Epidermal melanocyte (primary cell): ENCODE data around the gene AP3S2.
"Not testable (repeated sequence)": the region's sequence is repeated elsewhere in the genome, so short reads cannot be mapped to it uniquely, and the experiment has no call there.

Experiments
- DNase-seq: peaks from one replicate; pipeline ENCODE4 v3.0.0; 2011; ENCODE audit warnings: low spot score; ENCODE audit not compliant: insufficient read length

Gene AP3S2

DNA sequence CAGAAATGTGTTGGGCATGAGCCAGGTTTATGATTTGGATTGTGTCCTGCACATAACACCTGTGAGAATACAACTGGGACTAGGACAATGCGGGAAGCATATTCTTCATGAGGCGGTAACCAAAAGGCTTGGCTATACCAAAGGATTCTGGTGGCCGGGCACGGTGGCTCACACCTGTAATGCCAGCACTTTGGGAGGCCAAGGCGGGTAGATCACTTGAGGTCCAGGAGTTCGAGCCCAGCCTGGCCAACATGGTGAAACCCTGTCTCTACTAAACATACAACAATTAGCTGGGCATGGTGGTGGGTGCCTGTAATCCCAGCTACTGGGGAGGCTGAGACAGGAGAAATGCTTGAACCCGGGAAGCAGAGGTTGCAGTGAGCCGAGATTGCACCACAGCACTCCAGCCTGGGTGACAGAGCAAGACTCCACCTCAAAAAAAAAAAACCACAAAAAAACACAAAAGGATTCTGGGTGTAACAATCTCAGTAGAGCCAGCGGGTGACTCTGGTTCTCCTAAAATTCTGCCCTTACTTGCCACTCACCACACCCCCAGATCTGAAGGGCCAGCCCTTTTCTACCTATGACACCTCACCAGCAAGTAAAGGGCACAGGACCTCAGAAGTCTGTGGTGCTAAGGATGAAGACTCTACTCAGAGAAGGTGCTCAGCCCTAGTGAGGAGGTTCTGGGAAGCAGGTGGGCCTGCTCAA lies 59.2 kb downstream of the AP3S2 start:
- not testable (repeated sequence) for DNase-seq

DNA sequence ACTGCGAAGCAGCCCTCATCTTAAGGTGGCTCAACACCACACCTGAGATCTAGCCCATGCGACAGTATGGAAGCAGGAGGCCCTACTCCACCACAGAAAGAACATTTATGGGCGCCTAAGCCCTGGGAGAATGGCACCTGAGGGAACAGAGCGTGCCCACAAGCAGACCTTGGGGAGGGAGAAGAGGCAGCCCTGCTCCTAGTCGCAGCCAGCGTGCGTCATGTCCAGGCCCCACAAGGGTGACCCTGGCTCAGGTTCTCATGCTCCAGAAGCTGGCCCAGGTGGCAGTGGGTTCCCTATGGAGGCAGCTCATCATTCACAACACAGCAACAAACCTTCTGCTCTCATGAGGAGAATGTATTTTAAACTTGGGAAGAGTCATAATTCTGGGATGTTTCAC lies 59.8 kb downstream of the AP3S2 start:
- no peak for DNase-seq

DNA sequence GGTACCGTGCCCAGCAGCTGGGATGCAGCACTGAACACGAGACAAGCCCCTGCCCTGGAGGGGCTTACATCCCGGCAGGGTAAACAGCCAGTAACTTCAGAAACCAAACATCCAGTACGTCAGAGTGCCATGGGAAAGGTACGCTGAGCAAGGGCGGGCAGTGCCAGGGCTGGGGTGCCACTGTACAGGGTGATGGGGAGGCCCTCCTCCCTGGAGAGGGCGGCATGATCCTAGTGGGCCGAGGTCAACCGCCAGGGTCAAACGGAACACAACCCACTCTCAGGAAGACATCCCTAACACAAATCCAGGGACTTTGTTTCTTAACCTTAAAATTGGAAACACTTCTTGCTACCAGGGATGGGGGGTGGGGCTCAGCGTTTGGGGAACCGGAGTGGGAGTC lies 63.2 kb downstream of the AP3S2 start:
- no peak for DNase-seq

DNA sequence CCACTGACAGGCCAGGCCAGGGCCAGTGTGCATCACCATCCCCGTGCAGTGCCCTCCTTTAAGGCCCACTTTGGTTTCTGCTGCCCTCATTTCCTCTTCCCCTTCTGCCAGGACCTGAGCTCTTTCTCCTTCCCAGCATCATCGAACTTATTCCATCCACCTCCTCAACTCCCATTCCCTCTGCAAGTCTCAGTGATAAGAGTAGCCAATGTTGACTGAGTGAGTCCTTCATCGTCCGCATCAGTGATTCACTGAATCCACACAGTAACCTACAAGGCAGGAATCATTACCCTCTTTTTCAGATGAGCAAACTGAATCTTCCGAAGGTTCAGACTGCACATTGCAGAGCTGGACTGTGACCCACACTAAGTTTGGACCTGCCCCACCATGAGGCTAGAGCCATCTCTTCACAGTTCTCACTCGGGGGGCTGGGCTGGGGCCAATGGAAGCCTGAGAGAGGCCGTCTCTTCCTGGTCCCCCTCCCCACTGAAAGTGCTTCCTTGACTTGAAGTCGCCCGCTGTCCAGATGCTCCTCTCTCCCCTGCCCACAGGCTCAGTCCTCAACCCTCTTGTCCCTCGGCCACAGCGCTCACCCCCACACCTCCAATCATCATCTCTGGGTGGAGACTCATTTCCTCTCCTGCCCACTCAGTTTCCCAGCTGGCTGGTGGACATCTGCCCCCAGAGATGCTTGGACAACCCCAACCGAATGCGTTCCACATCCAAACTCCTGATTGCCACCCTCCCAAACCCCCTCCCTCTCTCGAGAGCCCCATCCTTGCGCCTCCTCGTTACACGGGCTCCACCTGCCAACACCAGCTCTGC lies 64.0 kb downstream of the AP3S2 start:
- DNase-seq: peak; percentile 3

DNA sequence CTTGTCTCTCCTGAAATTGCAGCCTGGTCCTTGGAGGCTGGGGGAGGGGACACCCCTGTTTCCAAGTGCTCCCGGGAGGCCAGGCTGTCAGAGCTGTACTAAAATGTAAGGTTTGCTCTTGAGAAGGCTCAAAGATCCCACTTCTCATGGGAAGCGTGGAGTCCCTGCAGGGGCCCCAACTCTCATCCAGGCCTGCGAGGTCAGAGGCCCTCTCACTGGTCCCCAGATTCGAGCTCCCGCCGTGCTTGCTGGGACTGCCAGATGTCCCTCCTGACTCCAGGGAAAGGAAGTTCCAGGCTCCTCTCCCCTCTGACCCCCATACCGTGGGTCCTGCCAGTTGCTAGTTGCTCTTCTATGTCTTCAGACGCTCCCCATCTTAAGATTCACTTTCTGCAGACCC lies 64.6 kb downstream of the AP3S2 start:
- DNase-seq: peak; percentile 13

DNA sequence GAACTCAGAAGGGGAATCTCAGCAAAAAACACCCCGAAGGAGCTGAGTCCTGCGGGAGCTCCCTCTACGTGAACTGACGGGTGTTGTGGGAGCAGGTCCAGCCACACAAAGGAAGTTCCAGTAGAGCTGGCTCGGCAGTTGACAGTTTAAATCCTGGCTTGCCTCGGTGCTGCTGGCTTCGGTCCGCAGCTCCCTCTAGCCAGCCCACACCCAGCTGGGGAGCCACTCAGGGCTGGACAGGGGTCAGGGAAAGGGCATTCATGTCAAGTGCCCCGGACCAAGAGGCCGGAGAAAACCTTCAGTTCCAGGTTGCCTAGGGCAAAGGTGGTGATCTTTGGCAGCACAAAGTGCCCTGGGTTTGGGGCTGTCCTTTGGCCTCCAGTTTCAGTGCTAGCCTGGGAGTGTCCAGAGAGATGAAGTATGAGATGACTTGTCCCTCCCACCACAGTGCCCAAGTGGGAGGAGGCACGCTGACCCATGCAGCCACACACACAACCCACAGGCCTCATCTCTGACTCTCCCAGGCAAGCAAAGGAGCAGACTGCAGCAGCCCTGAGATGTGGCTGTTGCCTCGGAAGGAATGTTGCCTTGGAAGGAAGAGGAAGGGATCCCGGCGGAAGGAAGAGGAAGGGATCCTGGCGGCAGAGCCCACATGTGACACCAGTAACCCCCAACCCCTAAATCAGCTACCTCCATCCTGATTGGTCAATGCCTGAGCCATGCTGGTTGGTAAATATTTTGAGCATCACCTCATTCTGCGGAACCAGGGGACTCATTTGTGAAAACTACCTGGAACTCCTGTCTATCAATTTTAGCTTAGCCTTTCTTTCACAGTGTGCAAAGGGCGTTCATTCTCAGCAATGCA lies 65.3 kb downstream of the AP3S2 start:
- peak; percentile 49 for DNase-seq

DNA sequence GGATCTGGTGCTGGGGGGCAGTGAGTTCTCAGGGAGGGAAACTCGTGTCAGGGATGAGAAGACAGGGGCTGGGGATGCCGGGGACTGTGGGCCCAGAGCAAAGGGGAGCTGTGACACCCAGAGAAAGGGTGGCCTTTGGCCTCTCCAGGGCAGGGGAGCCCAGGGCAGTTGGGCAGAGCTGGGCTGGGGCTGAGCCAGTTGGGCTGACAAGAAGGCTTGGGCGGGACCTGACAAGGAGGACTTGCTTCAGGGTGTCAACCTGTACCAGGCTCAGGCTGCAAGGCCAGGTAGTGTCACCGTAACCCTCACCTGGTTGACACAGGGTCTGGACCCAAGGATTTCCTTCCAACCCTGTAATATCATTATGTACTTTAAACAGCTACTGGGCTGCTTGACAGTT lies 66.0 kb downstream of the AP3S2 start:
- peak; percentile 1 for DNase-seq

DNA sequence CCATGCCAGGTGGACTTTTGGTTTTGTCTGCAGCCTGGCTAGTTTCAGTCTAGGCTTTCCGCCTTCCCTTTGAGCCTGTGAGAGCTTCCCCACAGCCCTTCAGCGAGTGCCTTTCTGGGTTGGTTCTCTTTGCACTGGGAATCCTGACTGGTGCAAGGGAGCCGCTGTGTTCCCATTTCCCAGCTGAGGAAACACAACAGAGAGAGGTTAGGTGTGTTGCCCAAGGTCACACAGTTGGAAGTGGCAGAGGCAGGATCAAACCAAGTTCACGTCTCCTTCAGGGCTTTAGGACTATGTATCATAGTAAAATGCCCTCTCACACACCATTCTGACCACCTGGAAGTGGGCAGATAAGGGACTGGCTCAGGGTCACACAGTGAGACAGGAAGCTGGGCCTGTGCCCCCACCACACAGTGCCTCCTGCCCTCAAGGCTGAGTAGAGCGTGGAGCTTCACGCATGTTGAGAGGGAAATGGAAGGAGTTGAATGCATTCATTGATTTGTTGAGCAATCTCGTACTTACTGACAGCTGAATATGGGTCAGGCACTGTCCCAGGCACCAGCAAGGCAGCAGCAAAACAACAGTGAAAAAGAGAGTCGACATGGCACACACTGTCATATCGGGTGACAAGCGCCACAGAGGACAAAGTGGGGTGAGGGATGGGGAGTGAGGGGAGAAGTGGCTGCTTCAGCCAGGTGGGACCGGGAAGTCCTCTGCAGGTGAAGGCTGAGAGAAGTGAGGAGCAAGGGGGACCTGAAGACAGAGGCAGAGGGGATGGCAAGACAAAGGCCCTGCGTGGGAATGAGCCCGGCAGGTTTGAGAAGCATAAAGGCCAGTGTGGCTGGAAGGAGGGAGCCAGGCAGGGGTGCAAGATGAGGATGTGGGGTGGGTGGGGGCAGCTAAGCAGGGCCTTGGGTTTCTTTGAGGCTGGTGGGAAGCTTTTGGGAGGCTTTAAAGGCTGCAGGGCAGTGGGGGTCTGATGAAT lies 66.8 kb downstream of the AP3S2 start:
- peak; percentile 15 for DNase-seq

DNA sequence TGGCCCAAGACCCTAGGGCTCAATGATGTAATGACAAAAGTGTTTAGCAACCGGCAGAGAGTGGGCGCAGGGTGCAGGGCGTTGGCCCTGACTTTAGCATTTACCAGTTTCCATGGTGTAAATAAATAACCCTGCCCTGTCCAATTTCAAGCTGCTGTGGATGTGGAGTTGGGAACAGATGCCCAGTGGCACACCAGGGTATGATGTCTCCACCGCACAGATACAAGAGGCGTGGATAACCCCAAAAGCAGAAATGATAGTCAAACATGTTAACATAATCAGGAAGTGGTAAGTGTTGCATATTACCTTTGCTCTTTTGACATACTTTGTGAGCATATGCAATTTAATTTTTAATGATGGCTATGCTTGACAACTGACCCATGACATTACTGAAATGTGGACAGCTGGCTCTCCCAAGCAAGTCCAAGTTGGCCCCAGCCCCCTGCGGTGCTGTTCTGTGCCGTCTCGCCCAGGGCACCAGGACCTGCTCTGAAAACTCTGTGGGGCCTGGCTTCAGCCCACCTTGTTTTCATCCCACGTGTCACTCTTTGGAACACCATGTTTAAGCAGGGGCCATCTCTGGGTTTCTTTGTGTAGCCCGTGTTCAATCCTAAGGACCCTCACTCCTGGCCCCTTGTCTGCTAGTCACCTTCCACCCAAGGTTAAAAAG lies 68.4 kb downstream of the AP3S2 start:
- DNase-seq: no peak

DNA sequence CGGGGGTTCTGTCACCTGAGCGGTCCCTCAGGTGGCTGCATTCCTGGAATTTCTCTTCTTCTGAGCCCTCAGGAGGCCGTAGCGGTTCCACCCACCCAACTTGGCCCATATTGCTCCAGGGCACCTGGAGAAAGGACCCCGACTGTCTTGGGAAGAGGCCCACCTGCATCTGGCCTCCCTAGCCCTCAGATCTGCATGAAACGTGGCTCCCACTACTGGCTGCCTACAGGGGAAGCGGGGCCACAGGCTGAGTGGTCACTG lies 69.3 kb downstream of the AP3S2 start:
- DNase-seq: no peak

DNA sequence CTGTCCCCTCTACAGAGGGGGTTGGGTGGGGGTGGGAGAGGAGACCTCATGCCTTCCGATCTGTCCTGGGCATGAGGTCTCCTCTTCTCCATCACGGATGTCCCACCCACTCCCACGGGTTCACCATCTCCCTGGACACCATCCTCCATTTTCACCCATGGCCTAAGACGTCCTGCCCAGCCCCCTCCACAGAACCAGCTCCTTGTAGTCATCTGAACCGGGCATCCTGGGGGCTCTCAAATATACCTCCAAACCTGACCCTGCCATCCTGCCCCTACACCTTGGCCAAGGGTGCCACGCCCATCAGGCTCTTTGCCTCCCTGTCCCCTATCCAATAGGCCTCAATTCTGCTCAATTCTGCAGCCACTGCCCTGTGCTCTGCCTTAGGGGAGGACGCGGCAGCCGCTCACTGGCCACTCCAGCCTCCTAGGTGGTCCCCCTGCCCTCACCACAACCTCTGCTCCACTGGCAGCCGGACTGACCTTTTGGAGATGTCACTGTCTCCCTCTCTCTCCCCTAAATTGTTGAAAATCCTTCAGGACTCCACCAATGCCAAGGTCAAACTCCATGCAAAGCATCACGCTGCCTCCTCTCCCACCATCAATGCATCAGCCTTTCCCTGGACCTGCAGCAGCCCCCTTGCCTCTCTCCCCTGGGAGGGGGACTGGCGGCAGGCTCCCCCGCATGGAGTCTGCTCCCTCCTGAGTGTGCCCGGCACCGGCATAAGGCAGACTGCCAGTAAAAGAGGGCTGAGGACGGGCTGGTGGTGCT lies 69.8 kb downstream of the AP3S2 start:
- DNase-seq: no peak

DNA sequence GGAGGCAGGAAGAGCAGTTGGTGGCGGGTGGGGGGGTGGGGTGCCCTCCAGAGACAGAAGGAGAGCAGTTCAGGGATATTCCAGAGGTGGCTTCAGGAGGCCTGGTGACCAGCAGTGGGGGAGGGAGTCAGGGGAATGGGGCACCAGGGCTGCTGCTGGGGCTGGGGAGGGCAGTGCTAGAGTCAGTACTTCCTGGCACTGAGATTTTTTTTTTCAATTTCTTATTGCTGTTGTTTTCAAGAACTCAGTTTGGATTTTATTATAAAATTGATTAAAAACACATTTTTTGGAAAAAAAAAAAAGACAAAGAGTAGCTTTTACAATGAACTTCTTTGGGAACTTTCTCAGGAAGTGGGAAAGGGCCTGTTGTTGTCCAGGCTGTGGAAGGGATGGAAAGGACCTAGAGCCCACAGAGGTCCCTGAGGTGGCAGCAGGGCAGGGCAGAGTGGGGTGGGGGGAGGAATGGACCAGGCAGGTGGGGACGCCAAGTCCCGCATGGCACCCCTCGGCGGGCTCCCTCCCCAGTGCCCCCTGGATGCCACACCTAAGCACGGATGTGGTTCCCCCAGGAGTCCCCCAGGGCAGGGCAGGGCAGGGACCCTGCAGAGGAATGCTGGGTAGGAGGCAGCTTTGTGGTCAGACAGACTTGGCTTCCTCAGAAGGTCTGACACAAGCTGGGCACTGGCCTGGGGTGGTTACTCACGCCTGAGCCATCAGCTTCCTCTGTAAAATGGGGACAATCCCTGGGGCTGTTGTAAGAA lies 70.7 kb downstream of the AP3S2 start:
- no peak for DNase-seq

DNA sequence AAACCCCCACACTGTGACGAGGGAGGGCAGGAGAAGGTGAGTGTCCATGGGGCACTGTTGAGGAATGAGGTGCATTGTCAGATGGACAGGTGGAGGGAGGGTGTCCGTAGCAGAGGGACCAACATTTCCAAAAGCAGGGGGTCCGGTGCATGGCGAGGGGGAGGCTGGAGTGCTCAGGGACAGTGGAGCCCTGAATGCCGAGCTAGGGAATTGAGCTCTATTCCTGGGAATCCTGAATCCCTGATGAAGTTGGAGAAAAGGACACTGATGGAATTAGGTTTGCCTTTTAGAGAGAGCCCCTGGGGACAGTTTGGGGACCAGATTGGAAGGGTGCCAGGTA lies 71.2 kb downstream of the AP3S2 start:
- DNase-seq: no peak

DNA sequence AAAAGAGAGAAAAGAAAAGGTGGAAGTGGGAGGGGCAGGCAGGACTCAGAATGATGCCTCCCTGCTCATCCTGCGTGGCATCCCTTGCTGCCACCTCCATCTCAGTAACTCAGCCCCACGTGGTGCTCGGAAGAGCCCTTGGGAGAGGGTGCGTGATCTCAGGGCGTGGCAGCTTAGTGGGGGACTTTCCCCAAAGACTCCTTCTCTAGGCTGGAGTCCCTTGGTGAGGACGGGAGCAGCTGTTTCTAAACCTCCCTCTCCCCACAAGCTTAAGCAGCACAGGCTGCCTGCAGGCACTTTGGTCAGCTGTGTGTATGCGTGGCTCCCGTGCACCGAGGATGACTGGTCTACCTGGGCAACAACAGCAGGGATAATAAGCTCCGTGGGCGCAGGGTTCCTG lies 71.8 kb downstream of the AP3S2 start:
- DNase-seq: no peak

DNA sequence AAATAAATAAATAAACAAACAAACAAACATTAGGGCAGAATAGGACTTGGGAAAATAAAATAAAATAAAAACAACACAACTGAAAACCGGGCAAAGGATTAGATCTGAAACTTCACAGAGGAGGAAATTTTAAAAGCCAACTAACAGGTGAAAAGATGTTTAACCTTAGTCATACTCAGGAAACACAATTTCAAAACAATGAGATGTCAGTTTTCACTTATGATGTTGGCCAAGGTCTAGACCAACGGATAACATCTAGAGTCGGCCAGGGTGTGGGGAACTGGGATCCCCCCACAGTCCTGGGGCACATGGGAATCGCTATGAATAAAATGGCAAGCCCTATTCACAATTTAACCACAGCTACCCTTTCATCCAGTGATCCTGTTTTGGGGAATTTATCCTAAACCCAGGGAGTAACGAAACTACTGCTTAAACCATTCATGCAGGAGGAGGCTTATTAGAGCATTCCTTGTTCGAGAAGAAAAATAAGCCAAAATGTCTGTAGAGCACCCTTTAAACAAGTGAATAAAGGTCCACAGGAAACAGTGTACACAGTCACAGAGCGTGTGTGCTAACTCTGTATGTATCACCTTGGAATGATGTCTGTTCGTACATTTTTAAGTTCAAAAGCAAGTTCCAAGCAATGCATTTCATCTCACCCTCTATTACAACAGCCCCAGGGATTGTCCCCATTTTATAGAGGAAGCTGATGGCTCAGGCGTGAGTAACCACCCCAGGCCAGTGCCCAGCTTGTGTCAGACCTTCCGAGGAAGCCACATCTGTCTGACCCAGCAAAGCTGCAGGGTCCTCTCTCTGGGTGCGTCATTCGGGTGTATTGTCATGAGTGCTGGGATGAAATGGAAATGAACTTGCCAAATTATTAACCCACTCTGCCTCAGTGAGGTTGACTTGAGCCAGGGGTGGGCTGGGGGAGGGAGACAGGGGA lies 72.9 kb downstream of the AP3S2 start:
- no peak for DNase-seq

DNA sequence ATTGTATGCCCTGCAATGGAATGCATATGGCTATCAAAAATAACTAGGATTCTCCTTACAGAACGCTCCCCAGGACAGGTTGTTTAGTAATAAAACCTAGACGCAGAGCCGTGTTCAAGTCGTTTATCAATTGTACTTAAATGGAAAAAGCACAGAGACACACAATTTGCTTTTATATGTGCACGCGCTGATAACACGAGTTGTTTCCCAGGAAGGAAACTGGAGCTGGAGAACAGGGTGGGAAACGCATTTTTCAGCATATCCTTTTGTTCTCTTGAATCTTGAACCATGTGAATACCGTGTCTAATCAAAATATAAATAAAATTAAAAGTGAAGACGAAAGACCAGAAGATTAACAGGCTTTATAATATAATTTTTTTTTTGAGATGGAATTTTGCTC lies 75.5 kb downstream of the AP3S2 start:
- DNase-seq: no peak

DNA sequence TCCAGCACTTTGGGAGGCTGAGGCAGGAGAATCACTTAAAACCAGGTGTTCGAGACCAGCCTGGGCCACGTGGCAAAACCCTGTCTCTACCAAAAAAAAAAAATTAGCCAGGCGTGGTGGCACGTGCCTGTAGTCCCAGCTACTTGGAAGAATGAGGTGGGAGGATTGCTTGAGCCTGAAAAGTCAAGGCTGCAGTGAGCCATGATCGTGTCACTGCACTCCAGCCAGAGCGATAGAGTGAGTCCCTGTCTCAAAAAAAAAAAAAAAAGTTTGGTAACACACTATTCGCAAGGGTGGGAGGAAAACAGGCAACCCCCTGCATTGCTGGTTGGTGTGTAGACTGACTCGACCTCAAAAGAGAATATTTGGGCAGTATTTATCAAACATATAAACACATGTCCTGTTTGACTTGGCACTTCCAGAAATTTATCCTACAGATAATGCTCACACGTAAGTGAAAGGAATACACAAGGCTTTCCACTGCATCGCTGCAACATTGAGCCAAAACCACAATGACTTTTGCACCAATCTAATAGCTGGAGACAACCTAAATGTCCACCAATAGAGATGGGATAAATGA lies 76.0 kb downstream of the AP3S2 start:
- no peak for DNase-seq

DNA sequence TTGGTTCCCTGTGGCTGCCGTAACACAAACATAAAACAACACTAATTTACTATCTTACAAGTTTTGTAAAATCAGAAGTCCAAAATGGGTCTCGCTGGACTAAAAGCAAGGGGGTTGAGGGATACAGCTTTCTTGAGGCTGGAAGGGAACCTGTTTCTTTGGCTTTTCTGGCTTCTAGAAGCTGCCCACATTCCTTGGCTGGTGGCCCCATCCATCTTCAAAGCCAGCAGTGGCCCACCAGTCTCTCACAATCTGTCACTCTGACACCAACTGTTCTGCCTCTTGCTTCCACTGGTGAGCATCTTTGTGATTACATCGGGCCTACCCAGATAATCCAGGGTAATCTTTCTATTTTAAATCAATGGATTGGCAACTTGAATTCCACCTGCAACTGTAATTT lies 78.0 kb downstream of the AP3S2 start:
- DNase-seq: no peak
